Stimulated activated naive CD8-positive, alpha-beta T cell treated with anti-CD3 and anti-CD28 coated beads, Interleukin-15, amount 100 ng/mL, for 72 hours (primary cell): ENCODE data around the gene GABBR2.

Experiments used
- ATAC-seq: fragments of 150-1000 bp; cut with Tn5 transposase; 2 replicates; pipeline ENCODE4 v1.10.0; 2021; ENCODE audit warnings: mild to moderate bottlenecking, moderate library complexity
- DNase-seq, 2 donors: peaks; one replicate each; pipeline ENCODE4 v3.0.0; 2021 to 2022
- H3K27ac Mint-ChIP-seq, 2 donors: one replicate each; pipeline ENCODE4 v1.8.0; 2022; ENCODE audit warnings: mild to moderate bottlenecking in 2 of 2, mixed read lengths in 2 of 2, moderate library complexity in 2 of 2
- H3K27me3 Mint-ChIP-seq: one replicate; pipeline ENCODE4 v1.8.0; 2022; ENCODE audit warnings: mixed read lengths
- H3K4me1 Mint-ChIP-seq: one replicate; pipeline ENCODE4 v1.8.0; 2022; ENCODE audit warnings: mild to moderate bottlenecking, mixed read lengths
- H3K4me3 Mint-ChIP-seq, 2 donors: one replicate each; pipeline ENCODE4 v1.8.0; 2022; ENCODE audit warnings: mild to moderate bottlenecking in 2 of 2, mixed read lengths in 2 of 2, moderate library complexity in 1 of 2
- H3K9me3 Mint-ChIP-seq, 2 donors: one replicate each; pipeline ENCODE4 v1.8.0; 2022; ENCODE audit warnings: mixed read lengths in 2 of 2

The GABBR2 gene

GRCh38 chr9:98453589-98454311 lies 255.0 kb downstream of the GABBR2 start:
- Mint-ChIP-seq H3K27ac (no peak overlapping the region), H3K27me3 (peaks cover 20% of the 10 kb centered on the region), H3K9me3 (peaks cover under 1 to 1% of the 10 kb centered on the region in 2 donors), H3K4me1 (no peaks in the 10 kb centered on the region), H3K4me3 (no peak overlapping the region)
- no peak for DNase-seq
- no peak for ATAC-seq

- no peak overlapping the region for H3K4me3 Mint-ChIP-seq
- ATAC-seq = no peak
- no peaks in the 10 kb centered on the region for H3K9me3 Mint-ChIP-seq
- no peak overlapping the region for H3K27ac Mint-ChIP-seq
- H3K27me3 Mint-ChIP-seq = peaks cover 11% of the 10 kb centered on the region
- no peak for DNase-seq
- no peaks in the 10 kb centered on the region for H3K4me1 Mint-ChIP-seq
These were observed 257.2 kb downstream of the GABBR2 start for GRCh38 chr9:98451576-98451975.

- no peak overlapping the region for H3K4me3 Mint-ChIP-seq
These were observed 258.2 kb downstream of the GABBR2 start for GRCh38 chr9:98450496-98450895.

GRCh38 chr9:98449871-98450270 lies 258.9 kb downstream of the GABBR2 start:
- Mint-ChIP-seq H3K27ac (no peak overlapping the region), H3K27me3 (peaks cover 9% of the 10 kb centered on the region), H3K4me3 (no peak overlapping the region), H3K9me3 (no peaks in the 10 kb centered on the region), H3K4me1 (no peaks in the 10 kb centered on the region)
- no peak for DNase-seq
- ATAC-seq = no peak

More at GRCh38 chr9:98450496-98450895, 258.2 kb downstream of the GABBR2 start:
- Mint-ChIP-seq H3K9me3 (no peaks in the 10 kb centered on the region), H3K27ac (no peak overlapping the region), H3K4me1 (no peaks in the 10 kb centered on the region), H3K27me3 (peaks cover 3% of the 10 kb centered on the region)
- DNase-seq = no peak
- no peak for ATAC-seq

- ATAC-seq (no peak), DNase-seq (no peak)
- Mint-ChIP-seq H3K4me3 (no peak overlapping the region), H3K9me3 (no peaks in the 10 kb centered on the region), H3K27me3 (peaks cover 12% of the 10 kb centered on the region), H3K27ac (no peak overlapping the region), H3K4me1 (no peaks in the 10 kb centered on the region)
These were observed 263.2 kb downstream of the GABBR2 start for GRCh38 chr9:98445576-98445975.

- Mint-ChIP-seq H3K4me1 (no peaks in the 10 kb centered on the region), H3K27ac (peak overlapping the region in 1 of 2 donors; percentile 19), H3K27me3 (peaks cover 12% of the 10 kb centered on the region), H3K4me3 (no peak overlapping the region), H3K9me3 (no peaks in the 10 kb centered on the region)
- DNase-seq (no peak), ATAC-seq (no peak)
These were observed 264.1 kb downstream of the GABBR2 start for GRCh38 chr9:98444601-98445000.

GRCh38 chr9:98442541-98442940 lies 266.2 kb downstream of the GABBR2 start:
- Mint-ChIP-seq H3K27me3 (peaks cover 12% of the 10 kb centered on the region), H3K4me3 (no peak overlapping the region), H3K27ac (no peak overlapping the region), H3K9me3 (no peaks in the 10 kb centered on the region), H3K4me1 (no peaks in the 10 kb centered on the region)
- DNase-seq = no peak
- ATAC-seq = no peak

- no peaks in the 10 kb centered on the region for H3K9me3 Mint-ChIP-seq
- no peak for ATAC-seq
- H3K27ac Mint-ChIP-seq = no peak overlapping the region
- peaks cover 12% of the 10 kb centered on the region for H3K27me3 Mint-ChIP-seq
- no peak overlapping the region for H3K4me3 Mint-ChIP-seq
- no peak for DNase-seq
- H3K4me1 Mint-ChIP-seq = no peaks in the 10 kb centered on the region
These were observed 266.6 kb downstream of the GABBR2 start for GRCh38 chr9:98442114-98442513.

GRCh38 chr9:98438666-98439065 lies 270.1 kb downstream of the GABBR2 start:
- DNase-seq (no peak), ATAC-seq (no peak)
- Mint-ChIP-seq H3K9me3 (no peaks in the 10 kb centered on the region), H3K27ac (no peak overlapping the region), H3K27me3 (no peaks in the 10 kb centered on the region), H3K4me1 (no peaks in the 10 kb centered on the region), H3K4me3 (no peak overlapping the region)

- Mint-ChIP-seq H3K4me3 (no peak overlapping the region), H3K27me3 (no peaks in the 10 kb centered on the region), H3K4me1 (no peaks in the 10 kb centered on the region), H3K9me3 (no peaks in the 10 kb centered on the region), H3K27ac (no peak overlapping the region)
- ATAC-seq = no peak
- no peak for DNase-seq
These were observed 271.2 kb downstream of the GABBR2 start for GRCh38 chr9:98437458-98438034.

- H3K27ac Mint-ChIP-seq = no peak overlapping the region
- peaks cover 4% of the 10 kb centered on the region for H3K27me3 Mint-ChIP-seq
- no peak overlapping the region for H3K4me3 Mint-ChIP-seq
- no peaks in the 10 kb centered on the region for H3K9me3 Mint-ChIP-seq
- DNase-seq (no peak), ATAC-seq (no peak)
- no peaks in the 10 kb centered on the region for H3K4me1 Mint-ChIP-seq
These were observed 275.8 kb downstream of the GABBR2 start for GRCh38 chr9:98432960-98433359.

- Mint-ChIP-seq H3K4me3 (no peak overlapping the region), H3K4me1 (no peaks in the 10 kb centered on the region)
These were observed 276.6 kb downstream of the GABBR2 start for GRCh38 chr9:98432134-98432533.

GRCh38 chr9:98430535-98431292 lies 278.0 kb downstream of the GABBR2 start:
- no peaks in the 10 kb centered on the region for H3K4me1 Mint-ChIP-seq
- H3K9me3 Mint-ChIP-seq = no peaks in the 10 kb centered on the region
- ATAC-seq (no peak), DNase-seq (no peak)
- H3K4me3 Mint-ChIP-seq = no peak overlapping the region
- H3K27ac Mint-ChIP-seq = no peak overlapping the region
- peaks cover 7% of the 10 kb centered on the region for H3K27me3 Mint-ChIP-seq

More at GRCh38 chr9:98432134-98432533, 276.6 kb downstream of the GABBR2 start:
- Mint-ChIP-seq H3K9me3 (no peaks in the 10 kb centered on the region), H3K27ac (no peak overlapping the region), H3K27me3 (peaks cover 7% of the 10 kb centered on the region)
- DNase-seq (no peak), ATAC-seq (no peak)

GRCh38 chr9:98429613-98430012 lies 279.1 kb downstream of the GABBR2 start:
- H3K27ac Mint-ChIP-seq = peak overlapping the region in 1 of 2 donors; percentile 37
- no peak overlapping the region for H3K4me3 Mint-ChIP-seq
- H3K9me3 Mint-ChIP-seq = no peaks in the 10 kb centered on the region
- no peaks in the 10 kb centered on the region for H3K4me1 Mint-ChIP-seq
- peaks cover 7% of the 10 kb centered on the region for H3K27me3 Mint-ChIP-seq
- no peak for ATAC-seq
- no peak for DNase-seq

- Mint-ChIP-seq H3K4me1 (no peaks in the 10 kb centered on the region), H3K4me3 (no peak overlapping the region), H3K27me3 (peaks cover 7% of the 10 kb centered on the region), H3K9me3 (no peaks in the 10 kb centered on the region), H3K27ac (peak overlapping the region in 1 of 2 donors; percentile 77)
- no peak for ATAC-seq
- DNase-seq = no peak
These were observed 280.3 kb downstream of the GABBR2 start for GRCh38 chr9:98428454-98428853.

- Mint-ChIP-seq H3K4me1 (no peaks in the 10 kb centered on the region), H3K9me3 (no peaks in the 10 kb centered on the region), H3K4me3 (no peak overlapping the region), H3K27me3 (peaks cover 7% of the 10 kb centered on the region), H3K27ac (no peak overlapping the region)
- ATAC-seq (no peak), DNase-seq (no peak)
These were observed 281.2 kb downstream of the GABBR2 start for GRCh38 chr9:98427491-98427890.
